ENCODE results near the gene MANBA.

The MANBA gene

GRCh38 chr4:102593147-102593546 is 167.6 kb downstream of the MANBA start:
- DNase-seq (ENCODE audit: low spot score), result no peak

GRCh38 chr4:102592256-102592655 is 168.5 kb downstream of the MANBA start:
- no peak for DNase-seq (ENCODE audit: low spot score)

DNA sequence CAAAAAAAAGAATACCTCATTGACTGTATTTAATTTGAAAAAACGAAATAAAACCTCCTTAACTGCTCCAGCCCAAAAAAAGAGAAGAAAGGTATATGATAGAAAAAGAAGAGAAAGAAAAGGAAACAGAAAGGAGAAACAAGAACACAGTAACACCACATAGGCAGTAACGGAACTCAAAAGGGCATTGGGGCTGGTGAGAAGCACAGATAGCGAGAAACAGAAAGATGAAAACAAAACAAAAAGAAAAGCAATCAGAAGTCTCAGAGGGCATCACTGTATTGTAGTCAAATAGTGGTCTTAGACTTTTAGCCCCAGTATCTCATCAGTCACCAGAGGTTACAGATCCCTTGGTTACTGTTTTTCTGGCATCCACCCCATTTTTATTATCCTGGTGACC is 171.0 kb downstream of the MANBA start:
- no peak for DNase-seq (ENCODE audit: low spot score)

DNA sequence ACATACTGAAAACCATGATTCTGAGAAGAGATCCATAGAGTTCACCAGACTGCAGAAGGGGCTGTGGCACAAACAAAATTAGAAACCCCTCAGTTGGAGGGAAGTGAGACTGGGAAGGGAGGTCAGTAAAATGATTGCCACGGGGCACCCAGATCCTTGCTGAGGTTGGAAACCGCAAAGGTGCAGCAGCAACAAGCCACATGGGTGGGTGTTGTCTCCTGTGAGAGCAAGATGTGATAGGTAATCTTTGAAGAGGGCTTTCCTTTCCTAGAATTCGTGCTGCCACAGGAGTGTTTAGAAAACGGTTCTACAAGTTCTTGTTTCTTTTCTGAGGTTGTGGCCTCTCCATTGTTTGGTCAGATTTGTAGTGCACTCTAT is 174.1 kb downstream of the MANBA start:
- no peak for DNase-seq (ENCODE audit: low spot score)

- no peak for DNase-seq (ENCODE audit: low spot score)
These were observed 174.6 kb downstream of the MANBA start for GRCh38 chr4:102586002-102586643.

- DNase-seq (ENCODE audit: low spot score), result no peak
These were observed 175.4 kb downstream of the MANBA start for GRCh38 chr4:102585329-102585728.

GRCh38 chr4:102584091-102584490 is 176.7 kb downstream of the MANBA start:
- no peak for DNase-seq (ENCODE audit: low spot score)

All from hematopoietic multipotent progenitor cell treated with erythropoietin and hydrocortisone succinate and interleukin-3 and kit ligand, for 15 days (in vitro differentiated cells).